Heart left ventricle (tissue), 13 donors: ENCODE results near the gene SLC7A10.

Source experiments
- CTCF ChIP-seq, 12 donors: fragments of 200-600 bp; sonication (generic) in 4 of 12; IDR thresholded peaks; one replicate each; pipeline versions ENCODE4 v1.5.0 to v1.8.0; 2018 to 2022; ENCODE audit warnings: antibody characterized with exemption in 12 of 12, mild to moderate bottlenecking in 5 of 12
- POLR2A ChIP-seq, 2 donors: fragments of 450-650 bp; IDR thresholded peaks; one replicate each; pipeline ENCODE4 v1.6.1; 2017; ENCODE audit warnings: antibody characterized with exemption in 2 of 2, mild to moderate bottlenecking in 2 of 2, moderate library complexity in 2 of 2
- donor health status: ischemic (EF 13 %, LVEDD 7.1; RV severe dilation, severe dysfunction).
- donor health status: DM: no; HTN: yes; CAD: no.
- donor health status: DM: no; HTN: no; CAD: no.
- donor health status: ischemic (EF 25% LVEDD 6.9; RV normal size, moderate dysfunction).
- donor health status: ischemic (EF 25% LVEDD 5.7; RV mildly dilated, moderate dysfunction).
- donor health status: ischemic (EF 35%, LVEDD 5.7; RV mildly dilated, moderate dysfunction).
- donor health status: nonischemic (EF 11% LVEDD 7.7; RV severe dilation, severe dysfunction).
- donor health status: DM: yes; HTN: yes; CAD: no.
- donor health status: PGD.
- donor health status: ischemic (EF 29% LVEDD 5.4; RV normal size, mild dysfunction).
- donor health status: nonischemic (EF 23%, LVEDD 6.1; RV moderate dilation, normal function).

GRCh38 chr19:33174186-33174585 is 51.5 kb downstream of the SLC7A10 start:
- TF ChIP-seq CTCF (IDR thresholded peaks at IDR 0.05) (no peak), POLR2A (IDR thresholded peaks at IDR 0.05) (no peak)
